Ishikawa (cell line): Measurements from ENCODE around the gene GMDS.

Experiments used
- CEBPB ChIP-seq: IDR thresholded peaks from 2 replicates; pipeline ENCODE4 v1.6.1; 2012
- CREB1 ChIP-seq: IDR thresholded peaks from 2 replicates; pipeline ENCODE4 v1.6.1; 2012; ENCODE audit warnings: low read depth
- EGR1 ChIP-seq: IDR thresholded peaks from 2 replicates; pipeline ENCODE4 v1.6.1; 2012
- EP300 ChIP-seq: IDR thresholded peaks from 2 replicates; pipeline ENCODE4 v1.6.1; 2012; ENCODE audit warnings: borderline replicate concordance
- FOXM1 ChIP-seq: IDR thresholded peaks from 2 replicates; pipeline ENCODE4 v1.6.1; 2012; ENCODE audit warnings: low read depth, borderline replicate concordance
- MAX ChIP-seq: IDR thresholded peaks from 2 replicates; pipeline ENCODE4 v1.6.1; 2012
- NFIC ChIP-seq: IDR thresholded peaks from 2 replicates; pipeline ENCODE4 v1.6.1; 2012
- RAD21 ChIP-seq: IDR thresholded peaks from 2 replicates; pipeline ENCODE4 v1.6.1; 2012; ENCODE audit warnings: low read depth
- REST ChIP-seq: IDR thresholded peaks from 2 replicates; pipeline ENCODE4 v1.6.1; 2012; ENCODE audit warnings: low read depth, mild to moderate bottlenecking
- TAF1 ChIP-seq: IDR thresholded peaks from 2 replicates; pipeline ENCODE4 v1.6.1; 2012; ENCODE audit warnings: low read depth, mild to moderate bottlenecking
- TCF12 ChIP-seq: IDR thresholded peaks from 2 replicates; pipeline ENCODE4 v1.6.1; 2012; ENCODE audit warnings: low read depth
- TEAD4 ChIP-seq: IDR thresholded peaks from 2 replicates; pipeline ENCODE4 v1.6.1; 2012
- USF1 ChIP-seq: IDR thresholded peaks from 2 replicates; pipeline ENCODE4 v1.6.1; 2012
- YY1 ChIP-seq: IDR thresholded peaks from 2 replicates; pipeline ENCODE4 v1.6.1; 2012; ENCODE audit warnings: low read depth
- ZBTB7A ChIP-seq: IDR thresholded peaks from 2 replicates; pipeline ENCODE4 v1.6.1; 2012; ENCODE audit warnings: low read depth

GMDS gene

GRCh38 chr6:1606780-1607515 lies 638.5 kb downstream of the GMDS start:
- TF ChIP-seq FOXM1 (no peak), USF1 (no peak), CEBPB (no peak), TEAD4 (no peak), EP300 (no peak), EGR1 (no peak)

GRCh38 chr6:1605893-1606779 lies 639.3 kb downstream of the GMDS start:
- no peak for TF ChIP-seq YY1
- no peak for TF ChIP-seq ZBTB7A
- no peak for TF ChIP-seq CREB1
- no peak for TF ChIP-seq RAD21
- TF ChIP-seq USF1, result no peak
- no peak for TF ChIP-seq NFIC
- TF ChIP-seq TCF12, result no peak
- no peak for TF ChIP-seq TAF1
- no peak for TF ChIP-seq FOXM1
- no peak for TF ChIP-seq REST
- TF ChIP-seq MAX, result no peak
- no peak for TF ChIP-seq TEAD4
- TF ChIP-seq EP300, result no peak
- TF ChIP-seq CEBPB, result no peak
- no peak for TF ChIP-seq EGR1

GRCh38 chr6:1605004-1605892 lies 640.2 kb downstream of the GMDS start:
- no peak for TF ChIP-seq MAX
- no peak for TF ChIP-seq CREB1
- TF ChIP-seq CEBPB, result no peak
- no peak for TF ChIP-seq EP300
- TF ChIP-seq EGR1, result no peak
- TF ChIP-seq TAF1, result no peak
- TF ChIP-seq NFIC, result no peak
- no peak for TF ChIP-seq FOXM1
- TF ChIP-seq TEAD4, result no peak
- TF ChIP-seq YY1, result no peak
- TF ChIP-seq RAD21, result no peak
- no peak for TF ChIP-seq ZBTB7A
- TF ChIP-seq TCF12, result no peak
- TF ChIP-seq REST, result no peak
- no peak for TF ChIP-seq USF1
